PC-3 (cell line): ENCODE data around the gene C6orf136.

ENCODE experiments used
- CTCF ChIP-seq: fragments of 300-600 bp; sonication (generic); conservative IDR thresholded peaks from 2 replicates; pipeline ENCODE4 v1.5.1; 2017; ENCODE audit warnings: antibody characterized with exemption, low read depth, mild to moderate bottlenecking, low read length
- EZH2 ChIP-seq: fragments of 300-600 bp; sonication (generic); IDR thresholded peaks from one replicate; pipeline ENCODE4 v1.6.1; 2017; ENCODE audit warnings: antibody characterized with exemption, mild to moderate bottlenecking, low read length; ENCODE audit not compliant: unreplicated experiment
- EZH2phosphoT487 ChIP-seq: fragments of 300-600 bp; sonication (generic); IDR thresholded peaks from 2 replicates; pipeline ENCODE4 v1.6.1; 2018; ENCODE audit warnings: mild to moderate bottlenecking, antibody characterized with exemption, low read length, borderline replicate concordance

GRCh38 chr6:30682143-30683117, 35.5 kb downstream of the C6orf136 start:
- TF ChIP-seq EZH2 (no peak), CTCF (no peak), EZH2phosphoT487 (no peak)
